GM18517 (cell line): ENCODE results near the gene AGAP1.

Experiments used
- ATAC-seq: cut with Tn5 transposase; IDR thresholded peaks from one replicate; pipeline ENCODE4 v1.9.1; 2021; ENCODE audit warnings: mild to moderate bottlenecking, moderate library complexity; ENCODE audit not compliant: unreplicated experiment

Gene AGAP1

DNA sequence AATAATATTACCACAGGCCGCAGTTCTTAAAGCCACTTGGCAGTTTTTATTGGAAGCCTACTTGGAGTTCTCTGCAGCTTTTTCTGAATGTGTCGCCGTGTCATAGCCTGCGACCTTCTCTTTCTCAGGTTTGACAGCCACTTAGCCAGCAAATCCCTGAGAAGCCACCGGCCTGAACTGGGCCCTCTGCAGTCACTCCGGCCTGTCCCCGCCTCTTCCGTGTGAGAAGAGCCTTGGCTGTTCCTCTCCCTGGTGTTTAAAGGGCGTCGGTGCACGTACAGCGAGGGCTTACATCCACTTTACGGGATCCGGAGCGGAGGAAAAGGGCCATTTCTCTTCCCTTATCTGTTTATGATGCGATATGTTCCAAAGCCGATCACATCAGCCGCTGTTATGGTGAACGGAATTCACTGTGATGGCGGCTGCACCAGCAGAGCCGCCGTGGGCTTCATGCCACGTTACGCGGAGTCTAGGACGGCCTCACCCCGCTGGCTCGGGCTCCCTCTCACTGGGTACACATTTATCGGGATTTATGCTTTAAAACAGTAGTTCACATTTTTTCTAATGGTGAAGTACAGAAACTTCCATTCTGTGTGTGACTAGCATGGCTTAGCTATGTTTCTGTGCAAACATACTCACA, 607.6 kb downstream of the AGAP1 start:
- ATAC-seq: no peak

- no peak for ATAC-seq
Observed at GRCh38 chr2:236102971-236103370, 609.1 kb downstream of the AGAP1 start.

- ATAC-seq: no peak
Observed at GRCh38 chr2:236103981-236104380, 610.1 kb downstream of the AGAP1 start.

DNA sequence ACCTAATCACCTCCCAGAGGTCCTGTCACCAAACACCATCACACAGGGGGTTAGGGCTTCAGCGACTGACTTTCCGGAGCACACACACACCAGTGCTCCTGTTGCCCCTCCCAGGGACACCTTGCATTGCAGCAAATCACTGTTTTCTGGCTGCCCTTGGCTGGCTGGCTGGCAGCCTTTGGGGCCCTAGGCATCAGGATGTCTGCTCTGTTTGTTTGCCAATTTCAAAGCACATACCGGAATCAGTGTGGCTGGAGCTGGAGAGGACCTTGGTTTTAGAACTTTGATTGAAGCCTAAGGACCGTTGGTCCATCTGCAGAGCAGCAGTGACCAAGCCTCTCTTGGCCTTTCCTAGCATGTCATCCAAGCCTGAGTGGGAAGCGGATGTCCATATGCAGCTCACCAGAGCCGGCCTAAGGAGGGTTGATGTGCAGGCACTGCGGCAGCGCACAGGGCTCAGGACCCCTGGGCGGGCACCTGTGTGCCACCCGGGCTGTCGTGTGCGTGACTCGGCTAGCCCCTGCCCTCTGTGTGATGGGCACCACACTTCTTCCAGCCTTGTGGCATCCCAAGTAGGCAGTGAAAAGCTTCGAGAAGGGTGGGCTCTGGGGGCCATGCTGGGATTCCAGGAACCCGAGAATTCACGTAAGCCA, 612.2 kb downstream of the AGAP1 start:
- no peak for ATAC-seq

DNA sequence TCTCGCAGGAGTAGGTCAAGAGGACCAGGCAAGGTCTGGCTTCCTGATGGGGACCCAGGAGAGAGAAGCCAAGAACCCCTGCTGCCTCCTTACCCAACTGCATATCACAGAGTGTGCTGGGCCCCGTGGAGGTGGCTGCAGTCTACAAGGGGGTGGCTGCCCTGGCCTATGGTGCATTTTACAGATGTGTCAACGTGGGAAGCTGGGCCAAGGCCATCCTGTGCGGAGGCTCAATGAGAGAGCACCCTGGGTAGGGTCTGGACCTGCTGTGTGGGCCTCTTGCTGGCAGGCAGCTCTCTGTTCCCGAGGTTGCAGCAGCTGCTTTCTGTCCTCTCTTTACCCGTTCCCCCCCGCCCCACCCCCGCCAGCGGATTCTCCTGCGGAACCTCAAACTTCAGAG, 612.9 kb downstream of the AGAP1 start:
- ATAC-seq: no peak

GRCh38 chr2:236107536-236107935, 613.7 kb downstream of the AGAP1 start:
- ATAC-seq: no peak

- no peak for ATAC-seq
Observed at GRCh38 chr2:236107942-236108625, 614.2 kb downstream of the AGAP1 start.

GRCh38 chr2:236109061-236109460, 615.2 kb downstream of the AGAP1 start:
- ATAC-seq: no peak

DNA sequence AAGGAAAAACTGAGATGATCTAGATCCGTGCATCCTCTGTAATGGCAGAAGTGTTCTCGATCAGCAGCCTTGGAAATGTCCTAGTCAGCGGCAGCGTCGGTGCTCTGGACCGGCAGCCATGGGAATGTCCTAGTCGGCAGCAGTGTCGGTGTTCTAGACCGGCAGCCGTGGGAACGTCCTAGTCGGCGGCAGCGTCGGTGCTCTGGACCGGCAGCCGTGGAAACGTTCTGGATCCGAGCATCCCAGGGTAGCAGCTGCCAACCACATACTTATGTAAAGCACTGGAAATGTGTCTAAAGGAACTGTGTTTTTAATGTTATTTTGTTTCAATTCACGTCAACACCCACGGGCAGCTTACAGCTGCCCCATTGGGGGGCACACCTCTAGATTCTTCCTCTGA, 615.6 kb downstream of the AGAP1 start:
- ATAC-seq: no peak

GRCh38 chr2:236112466-236112865, 618.6 kb downstream of the AGAP1 start:
- ATAC-seq: no peak

- ATAC-seq: no peak
Observed at GRCh38 chr2:236113425-236113824, 619.6 kb downstream of the AGAP1 start.

DNA sequence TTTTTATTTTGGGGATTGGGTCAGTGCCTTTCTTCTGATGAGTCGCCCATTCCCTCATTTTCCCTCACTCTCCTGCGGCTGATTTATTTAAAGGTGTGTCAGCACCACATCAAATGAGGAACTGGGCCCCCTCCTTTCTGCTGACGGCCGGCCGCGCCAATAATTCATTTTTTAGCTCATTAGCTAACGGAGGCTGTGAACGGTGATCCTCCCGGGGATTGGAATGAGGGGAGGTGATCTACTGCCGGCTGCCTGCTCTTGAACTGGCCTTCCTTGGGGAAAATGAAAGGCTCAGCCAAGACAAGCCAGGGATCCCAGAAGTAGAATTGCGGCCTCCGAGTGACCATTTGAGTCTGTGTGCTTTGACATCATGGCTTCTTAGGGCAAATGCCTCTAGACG, 620.1 kb downstream of the AGAP1 start:
- ATAC-seq: no peak

DNA sequence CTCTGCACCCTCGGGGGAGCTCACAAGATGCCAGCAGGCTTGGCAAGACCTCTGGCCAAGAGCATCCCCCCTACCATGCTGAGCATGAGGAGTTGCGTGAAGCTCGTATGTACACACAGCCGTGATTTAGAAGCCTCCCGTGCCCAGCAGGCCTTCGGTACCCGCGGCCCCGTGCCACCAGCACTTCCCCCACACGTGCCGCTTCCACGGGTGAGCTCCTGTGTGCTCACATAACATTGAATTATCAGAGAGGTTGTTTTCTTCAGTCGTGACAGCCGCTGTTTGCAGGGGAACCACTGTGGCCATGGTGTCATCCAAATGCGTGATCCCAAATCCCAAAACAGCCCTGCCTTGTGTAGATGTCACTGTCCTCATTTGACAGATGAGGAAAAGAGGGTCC, 621.1 kb downstream of the AGAP1 start:
- no peak for ATAC-seq

GRCh38 chr2:236117401-236117800, 623.6 kb downstream of the AGAP1 start:
- no peak for ATAC-seq

GRCh38 chr2:236117861-236118269, 624.0 kb downstream of the AGAP1 start:
- ATAC-seq: no peak

DNA sequence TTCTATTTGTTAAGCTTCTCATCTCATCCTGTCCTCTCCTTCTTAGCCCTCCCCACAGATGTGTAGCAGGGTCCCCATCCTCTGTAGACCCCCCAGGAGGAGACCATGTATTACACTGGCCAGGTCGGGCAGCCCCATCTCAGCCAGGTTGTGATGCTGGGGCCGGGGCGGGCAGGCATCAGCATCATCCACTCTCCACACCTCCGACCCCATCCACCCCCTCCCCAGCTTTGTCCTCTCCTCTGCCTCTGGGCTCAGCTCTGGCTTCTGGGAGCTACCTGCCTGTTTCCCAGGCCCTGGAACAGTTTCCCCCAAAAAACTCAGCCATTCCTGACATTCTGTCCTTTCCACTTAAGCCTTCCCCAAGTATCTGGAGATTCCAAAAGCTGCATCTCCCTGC, 625.2 kb downstream of the AGAP1 start:
- no peak for ATAC-seq

DNA sequence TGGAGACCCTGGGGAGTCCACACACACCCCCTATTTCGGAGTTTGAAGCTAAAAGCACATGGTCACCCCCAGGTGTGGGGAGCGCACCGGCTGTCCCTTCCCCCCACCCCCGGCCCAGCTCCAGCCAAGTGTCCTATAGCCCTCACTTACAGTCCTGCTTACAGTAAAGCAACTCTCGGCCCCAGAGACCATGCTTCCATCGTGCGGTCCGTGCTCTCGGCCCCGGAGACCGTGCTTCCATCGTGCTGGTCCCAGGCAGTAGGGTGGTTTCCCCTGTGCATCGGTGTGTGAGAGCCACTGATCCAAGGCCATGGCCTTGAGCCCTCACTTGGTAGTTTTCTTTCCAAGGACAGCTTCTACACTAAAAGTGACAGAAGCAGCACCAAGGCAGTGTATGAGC, 625.6 kb downstream of the AGAP1 start:
- no peak for ATAC-seq

- no peak for ATAC-seq
Observed at GRCh38 chr2:236120141-236120601, 626.3 kb downstream of the AGAP1 start.

GRCh38 chr2:236120829-236121228, 627.0 kb downstream of the AGAP1 start:
- no peak for ATAC-seq

DNA sequence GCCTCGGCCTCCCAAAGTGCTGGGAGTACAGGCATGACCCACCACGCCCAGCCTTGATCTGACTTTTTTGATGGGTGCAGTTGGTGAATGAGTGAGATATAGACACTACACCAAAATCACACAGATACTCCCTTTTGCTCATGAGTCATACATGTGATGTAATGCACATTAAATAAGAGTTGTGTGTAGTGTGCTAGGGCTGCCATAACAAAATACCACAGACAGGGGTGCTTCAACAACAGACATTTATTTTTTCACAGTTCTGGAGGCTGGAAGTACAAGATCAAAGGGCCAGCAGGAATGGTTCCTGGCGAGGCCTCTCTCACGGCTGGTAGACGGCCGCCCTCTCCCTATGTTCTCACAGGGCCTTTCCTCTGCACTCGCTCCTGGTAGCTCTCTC, 627.7 kb downstream of the AGAP1 start:
- no peak for ATAC-seq

GRCh38 chr2:236122236-236122635, 628.4 kb downstream of the AGAP1 start:
- ATAC-seq: no peak

DNA sequence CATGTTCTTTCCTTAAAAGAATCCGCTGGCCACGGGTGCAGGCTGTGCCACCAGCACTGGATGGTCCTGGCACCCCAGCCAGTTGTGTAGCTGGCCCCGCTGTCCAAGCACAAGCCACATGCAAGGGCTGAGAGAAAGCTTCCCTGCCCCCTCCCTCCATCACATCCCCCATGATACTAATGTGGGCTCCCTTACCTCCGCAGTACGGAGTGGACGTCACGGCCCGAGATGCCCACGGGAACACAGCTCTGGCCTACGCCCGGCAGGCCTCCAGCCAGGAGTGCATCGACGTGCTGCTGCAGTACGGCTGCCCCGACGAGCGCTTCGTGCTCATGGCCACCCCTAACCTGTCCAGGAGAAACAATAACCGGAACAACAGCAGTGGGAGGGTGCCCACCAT, 629.9 kb downstream of the AGAP1 start:
- no peak for ATAC-seq
